ENCODE measurements around the gene ATP11B. TPM values are rescaled to one million over a fixed set of nuclear protein-coding genes. Genes with fewer than 3 reads are reported as not detected.
A peak's percentile ranks its signal among the peaks of the same experiment; 100 is the strongest.

Gene ATP11B
- total RNA-seq, 2 experiments from 2014 or later, result 55.6 to 87.9 TPM

DNA sequence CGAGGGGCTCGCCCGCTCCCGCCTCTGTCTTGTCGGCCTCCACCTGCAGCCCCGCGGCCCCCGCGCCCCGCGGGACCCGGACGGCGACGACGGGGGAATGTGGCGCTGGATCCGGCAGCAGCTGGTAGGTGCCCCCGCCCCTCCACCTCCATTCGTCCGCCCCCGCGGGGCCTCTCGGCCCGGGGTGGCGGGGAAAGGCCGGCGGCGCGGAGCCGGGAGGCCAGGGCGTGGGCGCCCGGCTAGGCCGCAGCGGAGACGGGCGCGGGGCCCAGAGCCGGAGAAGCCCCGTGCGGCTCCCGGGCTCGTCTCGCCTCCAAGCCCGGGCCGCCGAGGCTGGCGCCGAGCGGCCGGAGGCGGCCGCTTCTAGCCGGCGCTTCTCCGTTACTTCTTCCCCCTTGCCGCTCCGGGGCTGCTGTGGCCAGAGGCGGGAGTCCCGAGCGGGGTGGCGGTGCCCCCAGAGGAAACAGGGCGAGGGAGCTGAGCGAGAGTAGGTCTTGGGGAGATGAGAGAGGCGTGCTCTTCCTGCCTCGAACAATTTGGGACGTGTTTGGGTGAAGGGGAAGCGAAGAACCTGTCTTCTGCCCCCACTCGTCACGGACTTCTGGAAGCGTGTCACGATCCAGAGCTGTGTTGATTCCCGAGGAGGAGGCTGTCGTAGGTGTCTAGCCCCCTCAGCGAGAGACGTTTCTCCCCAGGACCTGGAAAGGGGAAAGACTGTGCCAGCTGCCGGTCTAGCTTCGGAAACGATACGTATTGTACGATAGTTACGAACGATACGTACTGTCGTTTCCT, 555 bp downstream of the ATP11B start:
- H4K20me1 ChIP-seq (ENCODE audit: insufficient read depth, low read length), result 0 out of 2 replicates have a peak, but pooled peaks cover 6% of the 10 kb centered on the region
- peaks cover 50% of the 10 kb centered on the region for H3K79me2 ChIP-seq (ENCODE audit: insufficient read depth, low read depth, low read length)
- 0 out of 2 replicates have a peak, but pooled peaks cover 4% of the 10 kb centered on the region for H3K36me3 ChIP-seq (ENCODE audit: insufficient read depth, low read length)
- H3K4me1 ChIP-seq (ENCODE audit: insufficient read depth, low read length, poor library complexity, severe bottlenecking), result peaks cover 29% of the 10 kb centered on the region
- no TSS peak for BruUV-seq (replicated peaks)
- no peaks in the 10 kb centered on the region for H3K9me2 ChIP-seq (ENCODE audit: insufficient read depth, low read length)
- peaks cover 4% of the 10 kb centered on the region; the same call in 1 of the 2 replicates for H3K9me3 ChIP-seq (ENCODE audit: low read length)
- CTCF ChIA-PET (ENCODE audit: unreplicated experiment), result no interaction called here
- peak overlapping the region; percentile 23; the same call in 1 of the 2 replicates for H2AFZ ChIP-seq (ENCODE audit: low read length)
- intact Hi-C loops (cut with micrococcal nuclease; ENCODE audit: unreplicated experiment), result loop anchor here (2.0 to 10.0 kb wide), 3 partner anchors 79 to 1879 kb away; partner anchors contain the start of gene FXR1
- H3K4me2 ChIP-seq (ENCODE audit: low read length), result peak overlapping the region; percentile 87
- peak overlapping the region; percentile 72 for H3K27ac ChIP-seq (ENCODE audit: low read depth, low read length, poor library complexity, severe bottlenecking)
- TF ChIP-seq EZH2phosphoT487 (IDR thresholded peaks at IDR 0.05; ENCODE audit: borderline replicate concordance, low read depth, low read length), result no peak
- TF ChIP-seq, protein P1, sequence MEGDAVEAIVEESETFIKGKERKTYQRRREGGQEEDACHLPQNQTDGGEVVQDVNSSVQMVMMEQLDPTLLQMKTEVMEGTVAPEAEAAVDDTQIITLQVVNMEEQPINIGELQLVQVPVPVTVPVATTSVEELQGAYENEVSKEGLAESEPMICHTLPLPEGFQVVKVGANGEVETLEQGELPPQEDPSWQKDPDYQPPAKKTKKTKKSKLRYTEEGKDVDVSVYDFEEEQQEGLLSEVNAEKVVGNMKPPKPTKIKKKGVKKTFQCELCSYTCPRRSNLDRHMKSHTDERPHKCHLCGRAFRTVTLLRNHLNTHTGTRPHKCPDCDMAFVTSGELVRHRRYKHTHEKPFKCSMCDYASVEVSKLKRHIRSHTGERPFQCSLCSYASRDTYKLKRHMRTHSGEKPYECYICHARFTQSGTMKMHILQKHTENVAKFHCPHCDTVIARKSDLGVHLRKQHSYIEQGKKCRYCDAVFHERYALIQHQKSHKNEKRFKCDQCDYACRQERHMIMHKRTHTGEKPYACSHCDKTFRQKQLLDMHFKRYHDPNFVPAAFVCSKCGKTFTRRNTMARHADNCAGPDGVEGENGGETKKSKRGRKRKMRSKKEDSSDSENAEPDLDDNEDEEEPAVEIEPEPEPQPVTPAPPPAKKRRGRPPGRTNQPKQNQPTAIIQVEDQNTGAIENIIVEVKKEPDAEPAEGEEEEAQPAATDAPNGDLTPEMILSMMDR (conservative IDR thresholded peaks at IDR 0.05; ENCODE audit: low read length), result no peak
- POLR2A ChIA-PET, result interaction anchor here (0.6 to 2.2 kb wide), 6 partner anchors 21 to 634 kb away, joined by 3 to 10 read pairs (median 3); no protein-coding TSS in a partner anchor
- DNase-seq (ENCODE audit: low spot score), result peak; percentile 70
- peak overlapping the region; percentile 86 for H3K4me3 ChIP-seq (ENCODE audit: low read depth, low read length, poor library complexity, severe bottlenecking)

DNA sequence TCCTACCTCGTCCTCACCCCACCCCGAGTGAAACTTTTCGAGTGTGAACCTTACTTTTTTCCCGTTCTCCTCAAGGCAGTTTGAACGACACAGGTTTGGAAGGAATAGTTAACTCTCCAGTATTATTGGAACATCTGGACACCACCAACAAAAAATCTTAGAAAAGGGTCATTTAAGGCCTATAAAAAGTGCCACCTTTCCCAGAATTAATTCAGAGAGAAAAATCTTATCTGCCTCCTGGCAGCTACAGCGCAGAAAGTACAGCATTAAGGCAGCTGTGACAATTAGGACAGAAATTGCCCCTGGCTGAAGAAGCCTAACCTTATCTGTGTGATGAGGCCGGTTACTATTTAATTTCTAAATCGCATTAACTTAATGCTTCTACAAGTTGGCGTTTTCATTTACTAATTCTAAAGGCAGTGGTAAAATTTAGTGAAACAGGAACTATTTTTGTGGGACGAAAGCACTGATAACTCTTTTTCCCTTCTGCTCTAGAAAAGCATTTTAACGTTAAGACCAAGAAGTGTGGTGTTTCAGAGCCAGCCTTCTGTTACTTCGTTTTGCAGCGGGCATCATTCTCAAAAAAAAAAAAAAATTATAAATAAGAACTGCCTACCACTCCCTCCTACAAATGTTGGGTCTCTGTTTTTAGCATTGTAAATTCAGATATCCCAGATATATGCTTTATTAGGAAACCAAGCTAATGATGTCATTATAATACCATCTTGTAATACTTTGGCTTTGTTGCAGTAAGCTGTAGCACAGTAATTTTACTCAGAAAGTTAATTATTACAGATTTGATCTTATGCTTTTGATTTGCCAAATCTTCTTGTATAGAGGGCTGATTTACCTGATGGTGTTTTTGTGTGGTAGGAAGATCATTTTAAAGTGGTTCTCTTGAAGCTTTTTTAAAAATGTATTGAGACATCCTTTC, 1.4 kb downstream of the ATP11B start:
- Histone ChIP-seq H3K9me3 (ENCODE audit: low read length) (peaks cover 4% of the 10 kb centered on the region; the same call in 1 of the 2 replicates), H3K4me3 (ENCODE audit: low read depth, low read length, poor library complexity, severe bottlenecking) (peak overlapping the region; percentile 86), H3K4me2 (ENCODE audit: low read length) (peak overlapping the region; percentile 87), H3K79me2 (ENCODE audit: insufficient read depth, low read depth, low read length) (peaks cover 58% of the 10 kb centered on the region), H4K20me1 (ENCODE audit: insufficient read depth, low read length) (0 out of 2 replicates have a peak, but pooled peaks cover 6% of the 10 kb centered on the region), H2AFZ (ENCODE audit: low read length) (peak overlapping the region; percentile 23; the same call in 1 of the 2 replicates), H3K4me1 (ENCODE audit: insufficient read depth, low read length, poor library complexity, severe bottlenecking) (peaks cover 21% of the 10 kb centered on the region), H3K27ac (ENCODE audit: low read depth, low read length, poor library complexity, severe bottlenecking) (peak overlapping the region; percentile 72), H3K9me2 (ENCODE audit: insufficient read depth, low read length) (no peaks in the 10 kb centered on the region), H3K36me3 (ENCODE audit: insufficient read depth, low read length) (0 out of 2 replicates have a peak, but pooled peaks cover 4% of the 10 kb centered on the region)
- intact Hi-C loops (cut with micrococcal nuclease; ENCODE audit: unreplicated experiment), result loop anchor here (2.0 to 10.0 kb wide), 3 partner anchors 80 to 1880 kb away; partner anchors contain the start of gene FXR1
- BruUV-seq (replicated peaks), result TSS peak; percentile 71
- TF ChIP-seq, protein P1 (conservative IDR thresholded peaks at IDR 0.05; ENCODE audit: low read length), result no peak
- TF ChIP-seq EZH2phosphoT487 (IDR thresholded peaks at IDR 0.05; ENCODE audit: borderline replicate concordance, low read depth, low read length), result no peak
- ChIA-PET CTCF (ENCODE audit: unreplicated experiment) (interaction anchor here (0.5 kb wide), 1 partner anchor 33 kb away, joined by 3 read pairs; no protein-coding TSS in a partner anchor), POLR2A (interaction anchor here (0.6 to 2.2 kb wide), 16 partner anchors 12 to 786 kb away, joined by 3 to 10 read pairs (median 3); no protein-coding TSS in a partner anchor)
- DNase-seq (ENCODE audit: low spot score), result peak; percentile 36

Data from OCI-LY7 (cell line).